ENCODE measurements around the gene LPIN2. TPM values are rescaled to one million over a fixed set of nuclear protein-coding genes. Genes with fewer than 3 reads are reported as not detected.
"Not testable (repeated sequence)": the region's sequence is repeated elsewhere in the genome, so short reads cannot be mapped to it uniquely, and the experiment has no call there.

The LPIN2 gene
- total RNA-seq, 1 experiment from 2014 or later: 5.3 TPM

DNA sequence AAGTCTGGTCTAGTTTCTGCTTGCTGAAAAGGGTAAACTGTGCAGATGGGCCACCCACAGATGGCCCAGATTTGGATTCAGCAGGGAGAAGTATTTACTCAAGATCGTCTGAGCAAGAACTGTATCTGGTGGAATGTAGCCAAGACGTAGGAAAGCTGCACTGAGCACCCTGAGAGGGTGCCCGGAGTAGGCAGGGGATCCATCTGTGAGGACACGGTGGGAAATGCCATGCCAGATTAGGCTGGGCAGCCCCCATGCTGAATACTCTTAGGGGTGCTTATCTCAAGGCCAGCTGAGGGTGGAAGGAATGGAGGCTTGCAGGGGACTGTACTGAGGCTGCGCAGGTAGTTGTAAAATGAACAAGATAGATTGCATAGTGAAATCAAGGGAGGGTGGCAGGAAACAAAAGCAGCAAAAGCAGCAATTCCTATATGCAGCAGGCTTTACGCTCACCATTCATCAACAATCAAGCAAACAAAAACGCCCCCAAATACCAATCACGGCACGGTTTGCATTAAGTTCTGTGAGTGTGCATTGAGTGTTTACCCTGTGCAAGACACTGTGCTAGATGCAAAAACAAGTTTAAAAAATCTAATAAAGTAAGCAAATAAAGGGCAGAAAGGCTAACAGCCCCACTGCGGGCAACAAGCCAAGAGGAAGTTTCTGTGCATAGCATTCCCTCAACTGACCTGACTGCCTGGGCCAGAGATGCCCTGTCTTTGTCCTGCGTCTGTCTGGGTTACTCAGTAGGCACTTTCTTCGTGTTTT, 32.2 kb upstream of the LPIN2 start:
- DNase-seq (ENCODE audit: low read depth): no peak

DNA sequence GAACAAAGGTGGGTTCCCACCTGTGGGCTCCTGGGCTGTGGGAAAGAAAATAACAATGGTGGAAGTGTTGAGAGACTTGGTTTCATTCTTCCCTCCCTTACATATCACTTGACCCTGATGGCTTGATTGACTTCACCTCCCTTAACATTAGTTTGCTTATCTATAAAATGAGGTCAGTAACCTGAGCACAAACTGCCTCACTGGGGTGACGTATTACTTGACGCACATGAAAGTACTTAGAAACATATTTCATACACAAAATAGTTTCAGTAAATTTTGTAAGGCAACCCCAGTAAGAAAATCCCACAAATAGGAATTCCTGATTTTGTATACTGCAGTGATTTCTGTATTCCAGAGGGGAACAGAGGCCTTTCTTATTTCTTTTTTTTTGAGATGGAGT, 29.4 kb upstream of the LPIN2 start:
- DNase-seq (ENCODE audit: low read depth): no peak

DNA sequence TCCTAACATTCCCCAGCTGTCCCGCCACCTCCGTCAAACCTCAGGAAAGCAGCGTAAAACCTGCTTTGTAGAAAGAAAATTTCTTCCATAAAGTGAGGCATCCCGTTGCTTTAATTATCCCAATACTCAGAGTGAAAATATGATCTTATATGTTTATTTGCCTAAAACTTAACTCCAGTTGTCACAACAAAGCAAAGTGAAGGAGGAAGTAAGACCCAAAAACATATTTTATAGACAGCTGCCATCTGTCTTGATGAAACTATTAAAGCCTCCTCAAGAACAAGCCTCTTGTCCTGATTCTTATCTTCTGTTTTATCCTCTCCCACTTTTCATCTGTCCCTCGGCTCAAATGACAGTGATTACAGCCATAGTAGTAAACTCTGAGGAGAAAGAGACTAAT, 28.9 kb upstream of the LPIN2 start:
- no peak for DNase-seq (ENCODE audit: low read depth)

DNA sequence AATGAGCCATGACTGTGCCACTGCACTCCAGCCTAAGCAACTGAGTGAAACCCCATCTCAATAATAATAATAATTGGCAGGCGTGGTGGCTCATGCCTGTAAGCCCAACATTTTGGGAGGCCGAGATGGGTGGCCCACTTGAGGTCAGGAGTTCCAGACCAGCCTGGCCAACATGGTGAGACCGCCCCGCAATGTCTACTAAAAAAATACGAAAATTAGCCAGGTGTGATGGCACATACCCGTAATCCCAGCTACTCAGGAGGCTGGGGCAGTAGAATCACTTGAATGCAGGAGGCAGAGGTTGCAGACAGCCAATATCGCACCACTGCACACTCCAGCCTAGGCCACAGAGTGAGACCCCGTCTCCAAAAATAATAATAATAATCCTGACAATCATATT, 27.9 kb upstream of the LPIN2 start:
- no peak for DNase-seq (ENCODE audit: low read depth)

GRCh38 chr18:3040173-3040572, 27.2 kb upstream of the LPIN2 start:
- no peak for DNase-seq (ENCODE audit: low read depth)

- DNase-seq (ENCODE audit: low read depth): peak; percentile 71
These were observed 24.5 kb upstream of the LPIN2 start for GRCh38 chr18:3037423-3037915.

DNA sequence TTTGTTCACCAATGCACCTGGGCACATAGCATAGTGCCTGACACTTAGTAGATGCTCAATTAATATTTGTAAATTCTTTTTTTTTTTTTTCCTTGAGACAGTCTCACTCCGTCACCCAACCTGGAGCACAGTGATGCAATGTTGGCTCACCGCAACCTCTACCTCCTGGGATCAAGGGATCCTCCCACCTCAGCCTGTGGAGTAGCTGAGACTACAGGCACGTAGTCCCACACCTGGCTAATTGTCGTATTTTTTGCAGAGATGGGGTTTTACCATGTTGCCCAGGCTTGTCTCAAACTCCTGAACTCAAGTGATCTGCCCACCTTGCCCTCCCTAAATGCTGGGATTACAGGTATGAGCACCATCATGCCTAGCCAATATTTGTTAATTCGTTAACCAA, 23.2 kb upstream of the LPIN2 start:
- no peak for DNase-seq (ENCODE audit: low read depth)

- no peak for DNase-seq (ENCODE audit: low read depth)
These were observed 22.7 kb upstream of the LPIN2 start for GRCh38 chr18:3035635-3036034.

DNA sequence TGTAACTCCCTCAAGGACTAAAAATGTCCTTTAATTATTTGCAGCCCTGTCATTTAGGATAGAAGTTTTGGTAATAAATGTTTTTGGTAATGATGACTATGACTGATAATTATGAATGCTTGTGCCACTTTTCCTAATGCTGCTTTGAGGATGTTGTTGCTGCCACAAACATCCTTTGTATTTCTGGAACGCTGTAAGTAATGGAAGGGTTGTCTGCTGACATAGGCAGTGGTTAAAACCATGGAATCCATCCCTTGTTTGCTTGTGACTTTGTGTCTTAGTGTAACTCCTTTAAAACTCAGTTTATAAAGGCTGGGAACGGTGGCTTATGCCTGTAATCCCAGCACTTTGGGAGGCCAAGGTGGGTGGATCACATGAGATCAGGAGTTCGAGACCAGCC, 19.8 kb upstream of the LPIN2 start:
- DNase-seq (ENCODE audit: low read depth): no peak

DNA sequence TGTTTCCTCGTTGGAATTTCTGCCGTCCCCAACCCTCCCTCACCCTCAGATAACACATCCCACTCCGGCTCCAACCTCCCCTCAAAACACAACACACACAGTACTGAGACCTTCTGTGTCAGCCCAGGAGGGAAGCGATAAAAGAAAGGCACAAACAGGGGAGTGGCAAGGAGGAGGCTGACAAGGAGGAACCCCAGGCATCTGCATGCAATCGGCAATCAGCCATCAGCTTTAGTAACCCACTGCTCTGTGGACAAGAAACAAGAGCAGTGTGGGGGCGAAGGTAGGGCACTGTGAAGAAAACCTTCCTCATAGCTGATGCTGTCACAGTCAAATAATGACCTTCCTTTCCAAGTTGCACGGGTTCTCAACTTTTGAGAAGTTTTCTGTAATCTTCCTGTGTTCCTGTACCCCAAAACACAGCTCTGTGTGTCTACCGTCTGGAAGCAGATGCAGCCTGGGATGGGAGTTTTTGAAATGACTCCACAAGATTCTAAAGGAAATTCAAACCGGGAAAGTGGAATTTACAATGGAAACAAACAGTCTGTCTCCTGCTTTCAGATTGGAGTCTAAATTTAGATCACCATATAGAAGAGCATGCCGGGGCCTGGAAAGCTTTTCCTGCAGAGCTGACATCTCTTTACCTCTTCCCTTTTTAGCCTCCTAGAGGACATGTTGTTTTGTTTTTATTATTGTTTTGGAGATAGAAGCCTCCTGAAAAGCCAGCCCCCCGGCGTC, 16.4 kb upstream of the LPIN2 start:
- DNase-seq (ENCODE audit: low read depth): no peak

GRCh38 chr18:3028115-3028514, 15.2 kb upstream of the LPIN2 start:
- DNase-seq (ENCODE audit: low read depth): not testable (repeated sequence)

GRCh38 chr18:3027370-3027891, 14.5 kb upstream of the LPIN2 start:
- no peak for DNase-seq (ENCODE audit: low read depth)

- DNase-seq (ENCODE audit: low read depth): no peak
These were observed 12.6 kb upstream of the LPIN2 start for GRCh38 chr18:3025544-3025943.

- not testable (repeated sequence) for DNase-seq (ENCODE audit: low read depth)
These were observed 10.7 kb upstream of the LPIN2 start for GRCh38 chr18:3023603-3024002.

DNA sequence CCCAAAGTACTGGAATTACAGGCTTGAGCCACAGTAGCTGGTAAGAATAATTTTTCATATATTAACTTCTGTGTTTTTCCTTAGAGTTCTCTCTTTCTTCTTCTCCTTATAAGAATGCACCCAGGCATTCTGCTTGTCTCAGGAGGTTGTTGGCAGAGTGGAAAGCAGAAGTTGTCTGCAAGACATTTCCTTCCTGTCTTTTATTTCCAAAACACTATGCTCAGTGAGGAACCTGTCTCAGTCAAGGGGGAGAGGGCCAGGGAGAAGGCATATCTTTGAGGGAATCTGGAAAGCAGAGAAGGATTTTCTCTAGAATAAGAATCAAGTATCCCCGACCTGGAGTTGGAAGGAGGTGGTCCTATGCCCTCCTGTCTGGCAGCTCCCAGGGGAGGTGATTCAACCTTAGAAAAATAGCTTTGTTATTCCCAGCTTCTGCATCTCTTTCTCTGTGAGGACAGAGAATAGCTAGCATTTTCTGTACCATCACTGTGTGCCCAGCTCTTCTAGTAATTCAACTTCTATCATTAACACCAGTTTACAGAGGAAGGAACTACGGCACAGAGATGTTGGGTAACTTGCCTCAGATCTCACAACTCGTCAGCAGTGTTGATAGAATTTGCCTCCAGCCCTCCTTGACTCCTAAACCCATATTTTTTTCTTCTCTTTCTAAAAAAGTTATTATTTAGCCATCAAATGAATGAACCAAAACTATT, 3.8 kb upstream of the LPIN2 start:
- DNase-seq (ENCODE audit: low read depth): no peak

DNA sequence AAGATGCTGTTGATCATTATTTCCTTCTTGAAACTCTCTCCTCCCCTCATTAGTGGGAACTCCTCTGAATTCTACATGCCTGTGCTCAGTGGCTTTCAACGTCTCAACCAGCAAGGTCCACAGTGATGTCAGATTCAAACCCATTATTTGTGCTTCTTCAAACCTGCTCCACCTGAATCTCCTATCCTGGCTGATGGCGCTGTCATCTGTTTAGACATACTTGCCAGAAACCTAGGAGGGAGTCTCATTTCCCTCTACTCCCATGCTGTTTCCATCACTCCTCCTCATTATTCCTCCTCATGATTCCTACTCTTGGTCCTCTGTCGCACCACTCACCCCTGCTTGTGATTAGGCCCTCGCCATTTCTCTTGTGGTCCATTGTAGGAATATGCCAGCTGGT, 2.9 kb upstream of the LPIN2 start:
- no peak for DNase-seq (ENCODE audit: low read depth)

- peak; percentile 82 for DNase-seq (ENCODE audit: low read depth)
These were observed 2.3 kb upstream of the LPIN2 start for GRCh38 chr18:3015204-3015592.

DNA sequence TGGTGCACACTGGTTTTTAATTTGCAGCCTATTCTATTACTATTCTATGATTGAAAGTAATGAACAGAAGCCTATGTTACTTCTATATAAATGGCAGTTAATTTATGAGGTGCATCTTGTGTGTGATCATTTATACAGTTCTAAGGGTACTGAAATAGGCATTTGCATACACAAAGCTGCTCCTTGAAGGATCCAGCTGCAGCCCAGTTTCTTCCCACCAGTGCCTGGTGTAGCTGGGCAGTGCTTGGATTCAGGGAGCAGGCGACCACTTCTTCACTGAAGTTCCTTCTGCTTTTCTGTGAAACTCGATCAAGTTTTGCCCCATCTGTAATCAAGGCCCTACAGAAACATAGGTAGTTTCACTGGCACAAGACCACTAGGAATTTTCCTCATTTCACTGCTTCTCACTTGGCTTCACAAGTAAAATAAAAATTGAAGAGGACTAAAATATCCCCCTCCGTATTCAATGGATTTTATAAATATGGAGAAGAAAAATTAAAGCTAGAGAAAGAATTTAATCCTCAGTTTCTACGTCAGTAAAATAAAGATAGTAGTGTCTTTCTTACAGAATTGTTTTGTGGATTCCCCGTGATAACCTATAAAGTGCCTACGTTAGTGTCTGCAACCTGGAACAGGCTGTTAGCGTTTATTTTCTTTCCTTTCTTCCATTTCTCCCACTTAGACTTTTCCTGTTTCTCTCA, 1.7 kb upstream of the LPIN2 start:
- no peak for DNase-seq (ENCODE audit: low read depth)

- DNase-seq (ENCODE audit: low read depth): no peak
These were observed 564 bp downstream of the LPIN2 start for GRCh38 chr18:3012136-3013023.

- DNase-seq (ENCODE audit: low read depth): no peak
These were observed 2.9 kb downstream of the LPIN2 start for GRCh38 chr18:3010086-3010485.
